SJCRH30 (cell line): ENCODE measurements around the gene CRTC2. TPM values are rescaled to one million over a fixed set of nuclear protein-coding genes. Genes with fewer than 3 reads are reported as not detected.

Experiments
- DNase-seq, 2 experiments: peaks; one replicate each; pipeline ENCODE4 v3.0.0-alpha.2; 2015 to 2020
- H3K27ac ChIP-seq: fragments of 250-450 bp; sonication (Bioruptor Pico); 2 replicates; pipeline ENCODE4 v1.5.1; 2020; ENCODE audit warnings: mild to moderate bottlenecking, moderate library complexity
- H3K27me3 ChIP-seq: fragments of 250-450 bp; sonication (Bioruptor Pico); 2 replicates; pipeline ENCODE4 v1.5.1; 2020; ENCODE audit warnings: mild to moderate bottlenecking, moderate library complexity
- H3K36me3 ChIP-seq: fragments of 250-450 bp; sonication (Bioruptor Pico); 2 replicates; pipeline ENCODE4 v1.5.1; 2020; ENCODE audit warnings: mild to moderate bottlenecking, moderate library complexity
- H3K4me1 ChIP-seq: fragments of 250-450 bp; sonication (Bioruptor Pico); 2 replicates; pipeline ENCODE4 v1.5.1; 2020; ENCODE audit warnings: mild to moderate bottlenecking, moderate library complexity
- H3K4me3 ChIP-seq: fragments of 250-450 bp; sonication (Bioruptor Pico); 2 replicates; pipeline ENCODE4 v1.5.1; 2020; ENCODE audit warnings: mild to moderate bottlenecking, moderate library complexity
- H3K9me3 ChIP-seq: fragments of 250-450 bp; sonication (Bioruptor Pico); replicated peaks from 2 replicates; pipeline ENCODE4 v1.5.1; 2020; ENCODE audit warnings: mild to moderate bottlenecking, moderate library complexity
- total RNA-seq: library from RNA; depleted of rRNA; stranded (reverse); fragments of >200 nt; shearing (Covaris generic); gene quantifications from 2 replicates; pipeline ENCODE4 v1.2.3, GENCODE V29; 2014

Gene CRTC2
- total RNA-seq, 1 experiment from 2014 or later, result 13.4 TPM

- Histone ChIP-seq H3K27me3 (no peaks in the 10 kb centered on the region), H3K27ac (peak overlapping the region; percentile 61), H3K4me3 (peak overlapping the region; percentile 85), H3K36me3 (no peaks in the 10 kb centered on the region), H3K4me1 (no peaks in the 10 kb centered on the region; the same call in 1 of the 2 replicates), H3K9me3 (no peaks in the 10 kb centered on the region)
- peak in 1 of 2 experiments; percentile 57 for DNase-seq
Measured at GRCh38 chr1:153963850-153964331, 5.5 kb upstream of the CRTC2 start.

- H3K4me1 ChIP-seq, result no peaks in the 10 kb centered on the region; the same call in 1 of the 2 replicates
- no peaks in the 10 kb centered on the region for H3K9me3 ChIP-seq
- DNase-seq, result peak; percentile 98
- H3K4me3 ChIP-seq, result peak within 1 kb of the TSS; percentile 85
- H3K27ac ChIP-seq, result peak within 1 kb of the TSS; percentile 61
- no peaks in the 10 kb centered on the region for H3K27me3 ChIP-seq
- no peaks in the 10 kb centered on the region for H3K36me3 ChIP-seq
Measured at GRCh38 chr1:153963030-153963849, 4.8 kb upstream of the CRTC2 start, which contains the start of gene SLC39A1. Gene SLC39A1, minus strand, starts transcription at chr1:153963537. Its CDS starts 822 bp downstream, at chr1:153962715.

- Histone ChIP-seq H3K9me3 (no peaks in the 10 kb centered on the region), H3K36me3 (no peaks in the 10 kb centered on the region), H3K27ac (peak overlapping the region; percentile 61), H3K4me1 (no peaks in the 10 kb centered on the region; the same call in 1 of the 2 replicates), H3K4me3 (peak overlapping the region; percentile 85), H3K27me3 (no peaks in the 10 kb centered on the region)
- peak in 1 of 2 experiments; percentile 18 for DNase-seq
Measured at GRCh38 chr1:153962088-153963029, 3.9 kb upstream of the CRTC2 start.

- Histone ChIP-seq H3K27me3 (no peaks in the 10 kb centered on the region), H3K4me1 (peaks cover 2% of the 10 kb centered on the region; the same call in 1 of the 2 replicates), H3K9me3 (no peaks in the 10 kb centered on the region), H3K27ac (no peak overlapping the region), H3K36me3 (no peaks in the 10 kb centered on the region), H3K4me3 (no peak overlapping the region)
- no peak for DNase-seq
Measured at GRCh38 chr1:153961421-153961820, 3.0 kb upstream of the CRTC2 start.

- no peak overlapping the region for H3K4me3 ChIP-seq
- H3K4me1 ChIP-seq, result peaks cover 2% of the 10 kb centered on the region; the same call in 1 of the 2 replicates
- H3K9me3 ChIP-seq, result no peaks in the 10 kb centered on the region
- H3K36me3 ChIP-seq, result no peaks in the 10 kb centered on the region
- no peak for DNase-seq
- no peaks in the 10 kb centered on the region for H3K27me3 ChIP-seq
- no peak overlapping the region for H3K27ac ChIP-seq
Measured at GRCh38 chr1:153960206-153960605, 1.8 kb upstream of the CRTC2 start.

- Histone ChIP-seq H3K27ac (no peak overlapping the region), H3K27me3 (no peaks in the 10 kb centered on the region), H3K36me3 (no peaks in the 10 kb centered on the region), H3K4me3 (no peak overlapping the region), H3K4me1 (peaks cover 2% of the 10 kb centered on the region; the same call in 1 of the 2 replicates), H3K9me3 (no peaks in the 10 kb centered on the region)
- DNase-seq, result no peak
Measured at GRCh38 chr1:153959454-153959853, 1.0 kb upstream of the CRTC2 start.

- no peaks in the 10 kb centered on the region for H3K9me3 ChIP-seq
- H3K4me3 ChIP-seq, result peak overlapping the region; percentile 81; the same call in 1 of the 2 replicates
- DNase-seq, result no peak
- H3K27ac ChIP-seq, result no peak overlapping the region
- H3K36me3 ChIP-seq, result no peaks in the 10 kb centered on the region
- H3K27me3 ChIP-seq, result no peaks in the 10 kb centered on the region
- H3K4me1 ChIP-seq, result peaks cover 2% of the 10 kb centered on the region; the same call in 1 of the 2 replicates
Measured at GRCh38 chr1:153958961-153959260, 499 bp upstream of the CRTC2 start.

GRCh38 chr1:153957744-153958110 is 685 bp downstream of the CRTC2 start:
- DNase-seq, result peak in 1 of 2 experiments; percentile 29
- Histone ChIP-seq H3K9me3 (no peaks in the 10 kb centered on the region), H3K27ac (peak overlapping the region; percentile 34; the same call in 1 of the 2 replicates), H3K27me3 (no peaks in the 10 kb centered on the region), H3K4me1 (peaks cover 2% of the 10 kb centered on the region; the same call in 1 of the 2 replicates), H3K4me3 (peak overlapping the region; percentile 81), H3K36me3 (peaks cover 5% of the 10 kb centered on the region; the same call in 1 of the 2 replicates)

GRCh38 chr1:153956997-153957715 is 1.3 kb downstream of the CRTC2 start:
- Histone ChIP-seq H3K36me3 (peaks cover 9% of the 10 kb centered on the region; the same call in 1 of the 2 replicates), H3K4me3 (peak overlapping the region; percentile 81), H3K9me3 (no peaks in the 10 kb centered on the region), H3K4me1 (peaks cover 2% of the 10 kb centered on the region; the same call in 1 of the 2 replicates), H3K27me3 (no peaks in the 10 kb centered on the region), H3K27ac (no peak overlapping the region; the same call in 1 of the 2 replicates)
- DNase-seq, result no peak

- Histone ChIP-seq H3K27me3 (no peaks in the 10 kb centered on the region), H3K27ac (no peak overlapping the region), H3K4me3 (no peak overlapping the region), H3K9me3 (no peaks in the 10 kb centered on the region), H3K4me1 (0 out of 2 replicates have a peak, but pooled peaks cover 2% of the 10 kb centered on the region), H3K36me3 (peaks cover 16% of the 10 kb centered on the region; the same call in 1 of the 2 replicates)
- DNase-seq, result no peak
Measured at GRCh38 chr1:153954826-153955225, 3.6 kb downstream of the CRTC2 start.

GRCh38 chr1:153953859-153954365 is 4.5 kb downstream of the CRTC2 start:
- Histone ChIP-seq H3K9me3 (no peaks in the 10 kb centered on the region), H3K4me3 (no peak overlapping the region), H3K27ac (no peak overlapping the region), H3K27me3 (no peaks in the 10 kb centered on the region), H3K4me1 (0 out of 2 replicates have a peak, but pooled peaks cover 2% of the 10 kb centered on the region), H3K36me3 (peaks cover 16% of the 10 kb centered on the region; the same call in 1 of the 2 replicates)
- DNase-seq, result no peak

- no peak overlapping the region for H3K4me3 ChIP-seq
- DNase-seq, result no peak
- no peaks in the 10 kb centered on the region for H3K9me3 ChIP-seq
- no peaks in the 10 kb centered on the region for H3K27me3 ChIP-seq
- H3K27ac ChIP-seq, result no peak overlapping the region
- H3K36me3 ChIP-seq, result peaks cover 16% of the 10 kb centered on the region; the same call in 1 of the 2 replicates
- H3K4me1 ChIP-seq, result no peaks in the 10 kb centered on the region
Measured at GRCh38 chr1:153951801-153952200, 6.6 kb downstream of the CRTC2 start.

GRCh38 chr1:153951183-153951582 is 7.2 kb downstream of the CRTC2 start:
- H3K4me3 ChIP-seq, result no peak overlapping the region
- no peaks in the 10 kb centered on the region for H3K9me3 ChIP-seq
- no peak for DNase-seq
- peaks cover 16% of the 10 kb centered on the region; the same call in 1 of the 2 replicates for H3K36me3 ChIP-seq
- no peak overlapping the region for H3K27ac ChIP-seq
- no peaks in the 10 kb centered on the region for H3K4me1 ChIP-seq
- H3K27me3 ChIP-seq, result no peaks in the 10 kb centered on the region
